Activated naive CD4-positive, alpha-beta T cell treated with Interleukin-2 at 50 U/mL for 16 hours (primary cell): Measurements from ENCODE around the gene SLC66A2.

Experiments
- DNase-seq: peaks from one replicate; pipeline ENCODE4 v3.0.0-alpha.2; 2020

Gene SLC66A2

GRCh38 chr18:79864006-79864725 is 87.3 kb downstream of the SLC66A2 start:
- no peak for DNase-seq

GRCh38 chr18:79863161-79864005 is 88.1 kb downstream of the SLC66A2 start:
- no peak for DNase-seq

- no peak for DNase-seq
Measured at GRCh38 chr18:79862562-79862961, 88.9 kb downstream of the SLC66A2 start.

- DNase-seq = no peak
Measured at GRCh38 chr18:79861687-79862086, 89.8 kb downstream of the SLC66A2 start.

GRCh38 chr18:79859314-79859713 is 92.1 kb downstream of the SLC66A2 start:
- DNase-seq = no peak

- no peak for DNase-seq
Measured at GRCh38 chr18:79857082-79857671, 94.3 kb downstream of the SLC66A2 start.

GRCh38 chr18:79856119-79857007 is 95.1 kb downstream of the SLC66A2 start:
- no peak for DNase-seq

- DNase-seq = no peak
Measured at GRCh38 chr18:79855147-79855933, 96.1 kb downstream of the SLC66A2 start.

- DNase-seq = no peak
Measured at GRCh38 chr18:79853993-79854364, 97.5 kb downstream of the SLC66A2 start.

- no peak for DNase-seq
Measured at GRCh38 chr18:79853303-79853992, 98.0 kb downstream of the SLC66A2 start.

- DNase-seq = no peak
Measured at GRCh38 chr18:79852561-79853302, 98.7 kb downstream of the SLC66A2 start.
